A172 (cell line): ENCODE data around the gene OSBPL10. TPM values are rescaled to one million over a fixed set of nuclear protein-coding genes. Genes with fewer than 3 reads are reported as not detected.

ENCODE experiments used
- DNase-seq: peaks from one replicate; pipeline ENCODE4 v3.0.0-alpha.2; 2015; ENCODE audit warnings: low spot score
- total RNA-seq: library from RNA; depleted of rRNA; stranded (reverse); fragments of >200 nt; shearing (Covaris generic); gene quantifications from 2 replicates; pipeline ENCODE4 v1.2.3, GENCODE V29; 2014

OSBPL10 gene
- total RNA-seq, 1 experiment from 2014 or later, result 24.2 TPM

GRCh38 chr3:31851278-31851677 is 129.8 kb downstream of the OSBPL10 start:
- DNase-seq, result no peak

GRCh38 chr3:31848911-31849310 is 132.2 kb downstream of the OSBPL10 start:
- no peak for DNase-seq

GRCh38 chr3:31848163-31848818 is 132.8 kb downstream of the OSBPL10 start:
- no peak for DNase-seq

GRCh38 chr3:31847760-31848159 is 133.3 kb downstream of the OSBPL10 start:
- no peak for DNase-seq

GRCh38 chr3:31841515-31841914 is 139.5 kb downstream of the OSBPL10 start:
- no peak for DNase-seq

GRCh38 chr3:31840252-31840651 is 140.8 kb downstream of the OSBPL10 start:
- DNase-seq, result no peak

- DNase-seq, result no peak
Observed at GRCh38 chr3:31839144-31839917, 141.7 kb downstream of the OSBPL10 start.

GRCh38 chr3:31836131-31837075 is 144.7 kb downstream of the OSBPL10 start:
- DNase-seq, result no peak

- no peak for DNase-seq
Observed at GRCh38 chr3:31833391-31834190, 147.5 kb downstream of the OSBPL10 start.

- DNase-seq, result no peak
Observed at GRCh38 chr3:31832551-31832950, 148.5 kb downstream of the OSBPL10 start.

GRCh38 chr3:31831591-31831990 is 149.5 kb downstream of the OSBPL10 start:
- DNase-seq, result no peak

GRCh38 chr3:31829826-31830426 is 151.1 kb downstream of the OSBPL10 start:
- DNase-seq, result no peak

- DNase-seq, result no peak
Observed at GRCh38 chr3:31829010-31829409, 152.1 kb downstream of the OSBPL10 start.

- no peak for DNase-seq
Observed at GRCh38 chr3:31828007-31828406, 153.1 kb downstream of the OSBPL10 start.

GRCh38 chr3:31823184-31823583 is 157.9 kb downstream of the OSBPL10 start:
- DNase-seq, result no peak

GRCh38 chr3:31821118-31821517 is 159.9 kb downstream of the OSBPL10 start:
- DNase-seq, result no peak

GRCh38 chr3:31819441-31819840 is 161.6 kb downstream of the OSBPL10 start:
- DNase-seq, result no peak

GRCh38 chr3:31817411-31817966 is 163.6 kb downstream of the OSBPL10 start:
- DNase-seq, result no peak

GRCh38 chr3:31815631-31816440 is 165.2 kb downstream of the OSBPL10 start:
- no peak for DNase-seq

- DNase-seq, result no peak
Observed at GRCh38 chr3:31815006-31815405, 166.1 kb downstream of the OSBPL10 start.
